Stimulated activated CD4-positive, alpha-beta T cell treated with anti-CD3 and anti-CD28 coated beads, TNF-alpha, amount 100 ng/mL, for 24 hours (primary cell): ENCODE results near the gene LONP2.
"Not testable (repeated sequence)": the region's sequence is repeated elsewhere in the genome, so short reads cannot be mapped to it uniquely, and the experiment has no call there.

ENCODE experiments used
- DNase-seq, 3 experiments: peaks; one replicate each; pipeline ENCODE4 v3.0.0-alpha.2; 2020; ENCODE audit warnings: low read depth in 3 of 3

The LONP2 gene

GRCh38 chr16:48332978-48333377 is 88.9 kb downstream of the LONP2 start:
- no peak for DNase-seq

- no peak for DNase-seq
These were observed 90.2 kb downstream of the LONP2 start for GRCh38 chr16:48334325-48334724.

DNA sequence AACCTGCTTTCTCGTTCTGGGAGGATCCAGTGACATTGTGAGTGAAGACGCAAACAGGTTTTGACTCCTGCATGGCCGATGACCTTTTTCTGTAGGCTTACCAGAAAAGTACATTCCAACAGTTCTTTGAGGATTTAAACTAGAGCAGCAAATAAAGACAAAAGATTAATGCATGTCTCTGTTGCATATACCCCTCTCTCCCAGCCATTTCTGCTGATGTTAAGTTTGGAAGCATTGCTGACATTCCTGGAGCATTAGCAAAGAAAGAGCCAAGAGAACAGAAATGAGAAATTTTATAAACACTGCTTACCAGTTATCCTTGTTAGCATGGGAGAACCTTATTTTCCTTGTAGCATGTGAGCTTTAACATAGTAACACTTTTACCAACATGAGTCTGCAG is 91.9 kb downstream of the LONP2 start:
- DNase-seq, result no peak

GRCh38 chr16:48340054-48340453 is 96.0 kb downstream of the LONP2 start:
- DNase-seq, result no peak

GRCh38 chr16:48342591-48342990 is 98.5 kb downstream of the LONP2 start:
- no peak for DNase-seq

- DNase-seq, result no peak
These were observed 103.2 kb downstream of the LONP2 start for GRCh38 chr16:48347191-48347865.

DNA sequence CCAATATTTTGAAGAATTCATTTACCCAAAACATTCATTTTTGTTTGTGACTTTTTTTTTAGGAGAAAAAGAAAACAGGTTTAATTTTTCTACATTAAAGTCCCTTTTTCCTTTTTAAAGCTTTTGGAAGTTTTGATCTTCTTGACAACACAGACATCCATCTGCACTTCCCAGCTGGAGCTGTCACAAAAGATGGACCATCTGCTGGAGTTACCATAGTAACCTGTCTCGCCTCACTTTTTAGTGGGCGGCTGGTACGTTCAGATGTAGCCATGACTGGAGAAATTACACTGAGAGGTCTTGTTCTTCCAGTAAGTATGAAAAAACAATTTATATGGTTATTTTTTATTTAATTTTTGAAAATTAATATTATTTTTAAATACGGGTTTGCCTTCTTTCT is 103.9 kb downstream of the LONP2 start:
- DNase-seq, result no peak

DNA sequence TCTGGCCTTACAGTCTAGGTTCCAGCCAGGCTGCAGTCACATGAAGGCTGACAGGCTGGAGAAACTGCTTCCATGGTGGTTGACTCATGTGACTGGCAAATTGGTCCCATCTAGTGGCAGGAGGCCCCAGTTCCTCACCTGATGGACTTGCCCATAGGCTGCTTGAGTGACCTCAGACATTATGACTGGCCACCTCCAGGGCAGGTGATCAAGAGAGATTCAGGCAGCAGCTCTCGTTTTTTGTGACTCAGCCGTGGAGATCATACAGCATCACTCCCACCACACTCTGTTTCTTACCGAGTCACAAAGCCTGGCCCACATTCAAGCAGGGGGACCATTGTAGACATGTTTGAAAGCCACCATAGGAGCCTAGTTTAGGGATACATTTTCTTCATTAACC is 106.6 kb downstream of the LONP2 start:
- DNase-seq, result no peak

DNA sequence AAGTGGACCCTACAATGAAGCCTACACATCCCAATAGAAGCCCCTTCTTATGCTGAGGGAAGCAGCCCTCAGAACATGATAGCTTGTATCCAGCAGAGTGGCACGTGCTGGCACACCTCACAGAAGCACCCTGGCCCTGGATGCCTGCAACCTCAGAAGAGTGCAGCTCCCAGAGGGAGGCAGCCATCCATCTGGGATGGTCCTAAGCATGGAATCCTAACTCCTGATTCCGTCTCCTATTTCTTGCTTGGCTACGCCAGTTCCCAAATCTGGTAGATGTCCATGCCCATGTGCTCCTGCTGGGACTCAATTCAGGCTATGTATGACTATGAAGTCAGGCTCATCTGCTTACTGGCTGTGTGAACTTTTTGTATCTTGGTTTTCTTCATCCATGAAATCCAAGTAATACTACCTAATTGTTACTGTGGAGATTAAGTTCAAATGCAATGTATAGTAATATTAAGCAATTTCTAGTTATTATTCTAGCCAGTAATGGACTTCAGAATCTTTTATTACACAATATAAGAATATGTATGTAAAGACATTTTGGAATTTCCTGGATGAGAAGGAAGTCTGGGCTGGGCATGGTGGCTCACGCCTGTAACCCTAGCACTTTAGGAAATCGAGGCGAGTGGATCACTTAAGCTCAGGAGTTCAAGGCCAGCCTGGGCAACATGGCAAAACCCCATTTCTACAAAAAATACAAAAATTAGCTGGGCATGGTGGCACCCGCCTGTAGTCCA is 108.7 kb downstream of the LONP2 start:
- DNase-seq, result no peak

- peak; percentile 16 to 50 (median 37) for DNase-seq
These were observed 109.6 kb downstream of the LONP2 start for GRCh38 chr16:48353565-48354163.

- DNase-seq, result not testable (repeated sequence)
These were observed 110.3 kb downstream of the LONP2 start for GRCh38 chr16:48354385-48354784.

DNA sequence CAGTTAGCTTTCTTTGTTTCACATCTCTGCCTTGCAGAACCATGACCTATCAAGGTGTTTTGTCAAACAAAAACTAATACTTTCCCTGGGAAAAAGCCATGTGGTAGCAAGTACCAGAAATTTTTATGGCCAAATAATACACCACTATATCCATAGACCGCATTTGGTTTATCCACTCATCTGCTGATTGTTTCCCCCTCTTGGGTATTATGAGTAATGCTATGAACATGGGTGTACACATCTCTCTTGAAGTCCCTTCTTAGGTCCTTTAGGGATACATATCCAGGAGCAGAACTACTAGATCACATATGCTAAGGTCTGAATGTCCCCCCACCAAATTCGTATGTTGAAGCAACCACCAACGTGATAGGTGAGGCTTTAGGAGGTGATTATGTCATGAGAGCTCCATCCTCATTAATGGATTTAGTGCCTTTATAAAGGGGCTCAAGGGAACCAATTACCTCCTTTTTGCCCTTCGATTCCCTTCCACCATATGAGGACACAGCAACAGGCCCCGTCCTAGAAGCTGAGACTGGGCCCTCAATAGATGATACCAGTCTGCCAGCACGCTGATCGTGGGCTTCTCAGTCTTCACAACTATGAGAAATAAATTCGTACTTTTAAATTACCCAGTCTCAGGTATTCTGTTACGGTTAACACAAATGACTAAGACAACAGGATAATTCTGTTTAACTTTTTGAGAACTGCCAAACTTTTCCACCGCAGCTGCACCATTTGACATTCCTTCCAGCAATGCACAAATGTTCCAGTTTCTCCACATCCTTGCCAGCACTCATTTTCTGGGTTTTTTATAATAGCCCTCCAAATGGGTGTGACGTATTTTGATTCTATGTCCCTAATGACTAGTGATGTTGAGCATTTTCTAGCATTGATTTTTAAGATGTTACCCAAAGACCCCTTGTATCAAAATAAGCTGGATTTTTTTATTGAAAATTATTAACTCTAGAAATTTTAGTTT is 111.1 kb downstream of the LONP2 start:
- no peak for DNase-seq

DNA sequence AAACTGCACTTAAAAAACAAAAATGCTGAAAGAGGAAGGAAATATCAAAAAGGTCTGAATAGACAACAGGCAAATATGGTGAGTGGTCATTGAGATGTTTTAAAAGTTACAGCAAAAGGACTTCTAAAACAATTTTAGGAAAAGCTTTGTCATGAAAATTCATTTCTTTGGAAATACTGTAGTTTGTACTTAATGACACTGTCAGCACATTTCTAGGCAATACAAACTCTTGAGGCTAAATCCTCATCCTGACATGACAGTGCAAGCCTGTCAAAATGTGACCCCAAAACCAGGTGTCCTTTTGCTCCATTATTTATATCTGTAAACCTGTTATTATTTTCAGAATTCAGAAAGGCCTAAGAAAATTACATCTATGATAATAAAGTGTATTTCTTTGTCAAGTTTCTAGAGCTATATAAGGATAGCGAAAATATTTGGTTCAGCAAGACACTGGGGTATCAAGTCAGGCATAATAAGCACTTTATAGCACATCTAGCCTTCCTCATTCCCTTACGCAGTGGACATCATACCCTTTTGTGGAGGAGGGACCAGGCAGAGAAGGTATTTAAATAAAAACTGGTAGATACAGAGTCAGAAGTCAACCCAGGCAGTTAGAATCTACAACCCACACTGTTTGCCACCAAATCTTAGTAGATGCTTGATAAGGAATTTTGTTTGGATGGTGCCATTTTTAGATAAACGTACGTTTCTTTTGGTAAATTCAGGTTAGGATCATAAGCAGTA is 112.7 kb downstream of the LONP2 start:
- no peak for DNase-seq

DNA sequence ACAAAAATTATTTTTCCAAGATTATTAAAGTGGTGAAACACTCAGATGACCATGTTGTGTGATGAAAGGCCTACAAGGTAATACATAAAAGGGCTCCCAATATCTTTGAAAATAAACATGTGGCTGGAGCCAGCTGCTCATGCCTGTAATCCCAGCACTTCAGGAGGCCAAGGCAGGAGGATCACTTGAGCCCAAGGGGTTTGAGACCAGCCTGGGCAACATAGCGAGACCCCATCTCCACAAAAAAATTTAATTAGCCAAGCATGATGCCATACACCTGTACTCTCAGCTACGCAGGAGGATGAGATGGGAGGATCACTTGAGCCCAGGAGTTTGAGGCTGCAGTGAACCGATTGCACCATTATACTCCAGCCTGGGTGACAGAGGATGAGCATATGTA is 114.3 kb downstream of the LONP2 start:
- no peak for DNase-seq

DNA sequence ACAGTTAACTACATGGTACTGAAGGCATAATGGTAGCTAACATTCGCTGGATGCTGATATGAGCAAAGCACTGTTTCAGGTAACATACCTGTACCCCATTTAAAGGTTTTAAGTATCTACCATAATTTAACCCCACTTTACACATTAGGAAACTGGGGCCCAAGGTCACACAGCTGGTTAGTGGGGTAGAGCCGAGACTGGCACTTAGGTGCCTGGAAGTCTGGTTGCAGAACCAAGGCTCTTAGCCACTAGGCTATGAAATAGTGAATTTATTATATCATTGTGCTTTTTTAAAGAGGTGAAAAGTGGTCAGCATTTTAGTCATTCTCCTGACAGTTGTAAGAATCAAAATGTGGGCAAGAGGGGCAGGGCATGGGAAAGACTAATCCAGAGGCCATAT is 115.9 kb downstream of the LONP2 start:
- DNase-seq, result no peak

DNA sequence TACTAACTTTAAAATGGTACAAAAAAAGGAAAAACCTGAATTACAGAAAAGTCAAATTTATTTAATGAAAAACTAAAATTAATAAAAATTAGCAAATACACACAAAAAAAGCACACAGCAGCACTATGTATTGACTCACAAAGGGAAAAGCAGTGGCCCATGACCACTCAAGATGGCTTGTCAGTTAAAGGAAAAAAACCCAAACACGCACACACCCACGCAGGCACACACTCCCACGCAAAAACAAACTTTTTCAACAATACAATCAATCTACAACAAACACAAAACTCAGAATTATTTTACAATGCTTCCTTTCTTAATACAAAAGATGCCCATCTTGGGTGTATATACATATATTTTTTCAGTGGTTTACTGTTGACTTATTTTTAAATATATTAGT is 116.9 kb downstream of the LONP2 start:
- DNase-seq, result no peak

- no peak for DNase-seq
These were observed 117.5 kb downstream of the LONP2 start for GRCh38 chr16:48361540-48362144.

DNA sequence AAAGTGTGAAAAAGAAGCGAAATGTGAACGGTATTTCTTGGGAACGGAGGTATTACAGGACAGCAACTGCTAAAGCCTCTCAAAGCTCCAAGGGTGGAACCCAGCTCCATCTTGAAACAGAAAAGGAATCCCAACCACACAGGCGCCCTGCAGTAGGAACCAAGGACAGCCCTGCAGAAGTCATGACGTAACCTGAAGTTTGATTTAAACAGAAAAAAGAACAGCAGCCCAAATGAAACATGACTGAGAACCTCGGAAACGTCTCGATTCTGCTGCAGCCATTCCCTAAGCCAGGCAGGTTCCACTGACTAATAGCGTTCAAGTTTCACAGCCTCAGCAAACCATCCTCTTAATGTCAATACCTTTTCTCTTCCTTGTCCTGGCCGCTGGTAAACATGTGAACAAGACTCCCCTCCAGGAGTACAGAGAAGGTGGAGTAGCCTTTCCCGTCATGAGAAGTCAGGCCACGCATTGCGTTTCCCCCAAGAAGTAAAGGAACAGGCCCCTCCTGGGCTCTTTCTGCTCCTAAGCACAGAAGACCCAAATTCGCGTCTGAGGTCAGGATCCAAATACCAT is 121.0 kb downstream of the LONP2 start:
- no peak for DNase-seq

GRCh38 chr16:48365601-48366164 is 121.6 kb downstream of the LONP2 start:
- DNase-seq, result peak; percentile 58 to 83 (median 60)
